Activated CD4-positive, CD25-positive, alpha-beta regulatory T cell treated with anti-CD3 and anti-CD28 coated beads, Interleukin-2, amount 50 U/mL, for 72 hours (primary cell): ENCODE data around the gene CFHR4.
"Not testable (repeated sequence)": the region's sequence is repeated elsewhere in the genome, so short reads cannot be mapped to it uniquely, and the experiment has no call there.

ENCODE experiments used
- DNase-seq: peaks from one replicate; pipeline ENCODE4 v3.0.0; 2021

The CFHR4 gene

GRCh38 chr1:196887515-196888239 is at the start of gene CFHR4:
Gene CFHR4, plus strand, starts transcription at chr1:196888052. Its CDS starts 99 bp downstream, at chr1:196888151.
- DNase-seq = no peak

GRCh38 chr1:196849613-196850492 is 38.0 kb upstream of the CFHR4 start:
- not testable (repeated sequence) for DNase-seq

GRCh38 chr1:196856053-196856452 is 31.8 kb upstream of the CFHR4 start:
- no peak for DNase-seq

DNA sequence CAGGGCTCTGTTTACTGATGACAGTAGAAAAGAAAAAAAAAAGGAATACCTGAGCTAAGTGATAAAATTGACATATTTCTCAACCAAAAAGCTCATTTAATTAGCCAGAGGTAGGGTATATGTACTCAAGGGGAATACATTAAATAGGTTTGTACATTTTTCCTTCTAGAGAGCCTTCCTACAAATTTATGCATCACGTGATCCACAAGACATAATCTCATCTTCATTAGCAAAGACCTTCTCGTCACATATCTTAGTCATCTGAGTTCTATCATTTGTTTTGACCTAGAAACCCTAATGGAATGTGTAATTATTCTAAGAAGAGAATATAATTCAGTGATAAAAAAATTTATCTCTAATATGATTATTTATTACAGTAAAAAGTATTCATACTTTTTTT is 30.7 kb upstream of the CFHR4 start:
- DNase-seq = no peak

DNA sequence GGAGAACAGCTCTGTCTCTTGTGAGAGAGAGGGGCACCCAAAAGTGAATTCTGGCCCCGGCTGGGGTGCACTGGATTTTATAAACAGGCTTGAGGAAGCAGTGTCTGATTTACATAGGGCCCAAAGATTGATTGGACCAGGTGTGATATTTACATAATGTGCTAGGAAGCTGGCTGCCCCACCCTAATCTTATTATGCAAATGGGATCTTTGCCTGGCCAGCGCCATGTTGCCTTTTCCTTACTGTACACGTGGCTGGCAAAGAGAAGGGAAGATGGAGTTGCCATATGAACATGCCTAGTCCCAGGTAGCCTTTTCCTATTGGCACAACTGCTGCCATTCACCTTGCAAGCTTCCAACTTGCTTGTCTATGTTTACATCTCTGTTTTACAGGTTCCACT is 29.0 kb upstream of the CFHR4 start:
- DNase-seq = no peak

DNA sequence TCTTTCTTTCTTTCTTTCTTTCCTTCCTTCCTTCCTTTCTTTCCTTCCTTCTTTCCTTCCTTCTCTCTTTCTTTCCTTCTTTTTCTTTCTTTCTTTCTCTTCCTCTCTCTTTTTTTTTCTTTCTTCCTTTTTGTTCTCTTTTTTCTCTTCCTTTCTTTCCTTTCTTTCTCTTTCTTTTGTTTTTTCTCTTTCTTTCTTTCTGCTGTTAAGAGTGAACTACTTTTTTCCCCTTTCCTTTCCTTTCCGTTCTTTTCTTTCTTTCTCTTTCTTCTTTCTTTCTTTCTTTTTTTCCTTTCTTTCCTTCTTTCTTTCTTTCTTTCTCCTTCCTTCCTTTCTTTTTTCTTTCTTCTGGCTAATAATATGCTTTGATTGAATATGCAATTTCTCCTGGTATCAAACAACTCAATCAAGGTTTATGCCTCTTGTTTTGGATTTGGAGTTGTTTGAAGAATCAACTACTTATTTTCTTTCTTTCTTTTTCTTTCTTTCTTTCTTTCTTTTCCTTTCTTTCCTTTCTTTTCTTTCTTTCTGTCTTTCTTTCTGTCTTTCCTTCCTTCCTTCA is 27.4 kb upstream of the CFHR4 start:
- DNase-seq = no peak

DNA sequence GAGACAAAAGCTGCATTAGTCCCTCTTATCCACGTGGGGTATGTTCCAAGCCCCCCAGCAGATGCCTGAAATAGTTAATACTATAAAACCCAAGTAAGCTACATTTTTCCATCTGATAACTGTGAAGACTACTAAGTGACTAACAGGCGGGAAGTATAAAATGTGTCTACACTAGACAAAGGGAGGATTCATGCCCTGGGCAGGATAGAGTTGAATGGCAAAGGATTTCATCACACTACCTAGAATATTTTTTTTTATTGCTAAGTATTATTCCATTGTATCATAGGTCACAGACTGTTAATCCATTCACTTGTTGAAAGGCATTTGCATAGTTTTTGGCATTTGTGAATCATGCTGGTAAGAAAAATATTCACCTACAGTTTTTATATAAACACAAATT is 26.4 kb upstream of the CFHR4 start:
- DNase-seq = no peak

GRCh38 chr1:196866974-196867373 is 20.9 kb upstream of the CFHR4 start:
- DNase-seq = no peak

DNA sequence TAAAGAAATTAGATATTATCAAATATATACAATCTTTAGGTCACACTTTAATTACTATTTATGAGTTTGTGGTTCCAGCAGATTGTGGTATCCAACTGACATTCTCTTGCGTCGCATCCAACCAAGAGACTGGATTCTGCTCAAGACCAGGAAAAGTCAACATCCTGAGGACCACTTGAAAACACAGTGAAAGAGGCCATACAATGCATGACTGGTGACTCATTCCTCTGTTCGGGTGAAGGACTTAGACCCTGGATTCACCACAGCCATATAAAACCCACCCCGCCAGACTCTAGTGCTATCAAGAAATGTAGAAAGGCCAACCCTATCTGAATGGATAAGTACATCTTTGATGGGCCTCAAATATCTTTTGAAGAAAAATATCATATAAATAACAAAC is 14.5 kb upstream of the CFHR4 start:
- no peak for DNase-seq

DNA sequence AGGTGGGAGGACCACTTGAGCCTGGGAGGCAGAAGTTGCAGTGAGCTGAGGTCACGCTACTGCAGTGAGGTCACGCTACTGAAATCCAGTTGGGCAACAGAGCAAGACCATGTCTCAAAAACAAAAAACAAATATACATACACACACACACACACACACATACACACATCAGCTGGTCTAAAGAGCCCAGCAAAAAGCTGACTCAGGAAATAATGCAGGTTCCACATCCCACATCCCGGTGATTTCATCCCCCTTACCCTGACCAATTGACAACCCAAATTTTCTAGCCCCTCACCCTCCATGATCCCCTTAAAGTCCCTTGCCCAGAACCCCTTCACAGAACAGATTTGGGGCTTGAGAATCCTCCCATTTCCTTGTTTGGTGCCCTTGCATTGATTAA is 11.9 kb upstream of the CFHR4 start:
- DNase-seq = no peak

DNA sequence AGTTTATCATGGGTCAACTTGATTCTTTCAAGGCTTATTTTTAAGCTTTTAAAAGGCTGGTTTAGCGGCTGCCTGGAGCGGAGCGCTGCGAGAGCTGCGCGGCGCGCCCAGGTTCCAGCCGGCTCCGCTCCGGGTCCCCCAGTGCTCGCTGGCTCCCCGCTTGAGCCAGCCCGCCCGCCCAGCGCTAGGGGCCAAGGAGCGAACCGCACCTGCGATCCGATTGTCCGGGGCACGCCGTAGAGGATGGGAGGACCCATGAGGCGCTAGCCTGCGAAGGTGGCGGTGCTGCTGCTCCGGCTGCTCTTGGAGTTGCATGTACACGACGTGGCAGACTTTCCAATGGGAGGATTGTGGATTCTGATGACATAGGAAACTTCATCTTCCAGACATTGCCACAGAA is 9.9 kb upstream of the CFHR4 start:
- DNase-seq = no peak

DNA sequence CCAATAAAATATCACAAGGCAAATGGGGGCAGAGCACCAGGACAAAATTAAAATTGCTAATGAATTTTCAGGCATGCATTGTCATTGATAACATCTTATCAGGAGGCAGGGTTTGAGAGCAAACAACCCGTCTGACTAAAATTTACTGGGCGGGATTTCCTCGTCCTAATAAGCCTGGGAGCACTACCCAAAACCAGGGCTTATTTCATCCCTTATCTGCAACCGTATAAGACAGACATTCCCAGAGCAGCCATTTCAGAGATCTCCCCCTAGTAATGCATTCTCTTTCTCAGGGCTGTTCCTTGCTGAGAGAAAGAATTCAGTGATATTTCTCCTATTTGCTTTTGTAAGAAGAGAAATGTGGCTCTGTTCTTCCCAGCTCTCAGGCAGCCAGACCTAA is 1.3 kb upstream of the CFHR4 start:
- not testable (repeated sequence) for DNase-seq

DNA sequence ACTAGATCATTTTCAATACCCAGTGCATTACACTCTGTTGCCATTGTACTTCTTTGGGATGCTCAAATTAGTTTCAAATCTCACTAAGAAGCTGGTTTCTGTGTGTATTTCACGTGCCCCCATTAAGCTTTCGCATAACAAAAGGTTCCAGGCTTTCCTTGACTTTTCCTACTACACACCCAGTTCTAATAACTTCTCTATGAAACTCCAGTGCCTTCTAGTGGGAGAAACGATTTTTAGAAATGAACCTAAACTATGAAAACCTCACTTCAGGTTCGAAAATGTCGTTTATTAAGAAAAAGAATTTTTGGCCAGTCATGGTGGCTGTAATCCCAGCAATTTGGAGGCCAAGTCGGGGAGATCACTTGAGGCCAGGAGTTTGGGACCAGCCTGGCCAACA is 2.8 kb downstream of the CFHR4 start:
- no peak for DNase-seq

GRCh38 chr1:196891251-196891650 is 3.4 kb downstream of the CFHR4 start:
- DNase-seq = no peak

DNA sequence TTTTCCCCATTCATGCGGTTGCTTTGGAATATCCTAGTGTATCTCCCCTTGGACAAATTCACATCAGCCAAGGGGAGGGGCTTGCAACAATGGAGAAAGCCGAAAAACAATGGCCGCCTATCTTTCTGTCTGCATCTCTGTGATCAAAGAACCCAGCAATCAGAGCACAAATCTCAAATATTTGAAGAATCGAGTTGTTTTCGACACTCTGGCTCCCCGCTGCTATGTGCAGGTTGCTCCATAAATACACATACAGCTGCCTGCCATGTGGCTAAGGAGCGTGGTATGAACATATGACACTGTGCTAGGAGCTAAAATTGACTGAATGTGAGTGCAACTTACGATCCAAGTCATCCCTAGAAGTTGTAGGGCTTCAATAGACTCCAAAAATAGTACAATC is 8.5 kb downstream of the CFHR4 start:
- DNase-seq = no peak

GRCh38 chr1:196897158-196897828 is 9.4 kb downstream of the CFHR4 start:
- no peak for DNase-seq

GRCh38 chr1:196902344-196902743 is 14.5 kb downstream of the CFHR4 start:
- no peak for DNase-seq

DNA sequence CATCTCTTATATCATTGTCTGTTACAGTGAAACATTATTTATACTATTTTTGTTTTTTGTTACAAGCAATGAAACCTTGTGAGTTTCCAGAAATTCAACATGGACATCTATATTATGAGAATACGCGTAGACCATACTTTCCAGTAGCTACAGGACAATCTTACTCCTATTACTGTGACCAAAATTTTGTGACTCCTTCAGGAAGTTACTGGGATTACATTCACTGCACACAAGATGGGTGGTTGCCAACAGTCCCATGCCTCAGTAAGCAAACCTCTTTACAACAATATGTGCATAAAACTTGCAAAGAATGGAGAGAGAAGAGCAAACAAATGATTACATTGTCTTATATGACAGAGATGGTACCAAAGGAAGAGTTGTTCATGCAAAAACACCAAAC is 22.4 kb downstream of the CFHR4 start:
- no peak for DNase-seq

DNA sequence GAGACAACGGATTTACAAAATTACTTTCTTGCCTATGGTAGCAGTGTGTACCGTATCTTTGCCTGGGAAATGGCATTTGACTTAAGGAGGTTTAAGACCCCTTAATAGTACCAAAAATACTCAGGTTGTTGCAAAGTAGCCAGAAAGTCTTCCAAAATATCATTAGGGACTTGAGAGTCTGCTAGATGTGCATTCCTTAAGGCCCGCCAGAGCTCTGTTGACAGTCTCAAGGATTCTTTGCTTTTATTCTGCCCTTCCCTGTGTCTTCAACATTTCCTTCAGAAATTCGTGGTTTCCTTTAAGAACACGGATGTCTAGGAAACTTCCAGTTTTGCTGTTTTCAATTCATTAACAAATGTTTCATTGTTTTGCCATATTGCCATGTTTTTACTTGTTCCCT is 24.4 kb downstream of the CFHR4 start:
- DNase-seq = not testable (repeated sequence)

GRCh38 chr1:196926839-196927238 is 39.0 kb downstream of the CFHR4 start:
- not testable (repeated sequence) for DNase-seq

- DNase-seq = not testable (repeated sequence)
Measured at GRCh38 chr1:196932853-196933252, 45.0 kb downstream of the CFHR4 start.

- no peak for DNase-seq
Measured at GRCh38 chr1:196933531-196934189, 45.8 kb downstream of the CFHR4 start.

DNA sequence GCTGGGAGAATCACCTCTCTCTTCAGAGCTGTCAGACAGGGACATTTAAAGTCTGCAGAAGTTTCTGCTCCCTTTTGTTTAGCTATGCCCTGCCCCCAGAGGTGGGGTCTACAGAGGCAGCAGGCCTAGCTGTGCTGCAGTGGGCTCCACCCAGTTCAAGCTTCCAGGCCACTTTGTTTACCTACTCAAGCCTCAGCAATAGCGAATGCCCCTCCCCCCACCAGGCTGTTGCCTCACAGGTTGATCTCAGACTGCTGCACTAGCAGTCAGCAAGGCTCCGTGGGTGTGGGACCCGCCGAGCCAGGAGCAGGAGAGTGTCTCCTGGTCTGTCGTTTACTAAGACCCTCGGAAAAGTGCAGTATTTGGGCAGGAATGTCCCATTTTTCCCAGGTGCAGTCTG is 53.6 kb downstream of the CFHR4 start:
- DNase-seq = not testable (repeated sequence)
